Peyer's patch (tissue), 4 donors: ENCODE data around the gene AGTPBP1.

Experiments
- CTCF ChIP-seq, 6 experiments: fragments of 450-650 bp in 4 of 6; fragments of 200-600 bp in 2 of 6; sonication (generic) in 1 of 6; IDR thresholded peaks; one replicate each; pipeline ENCODE4 v1.5.1; 2017 to 2019; ENCODE audit warnings: antibody characterized with exemption in 6 of 6, mild to moderate bottlenecking in 3 of 6, moderate library complexity in 1 of 6
- POLR2A ChIP-seq, 2 donors: fragments of 450-650 bp; IDR thresholded peaks; one replicate each; pipeline ENCODE4 v1.5.1; 2017; ENCODE audit warnings: antibody characterized with exemption in 2 of 2, mild to moderate bottlenecking in 2 of 2, moderate library complexity in 2 of 2

GRCh38 chr9:85737671-85738070, 4.1 kb downstream of the AGTPBP1 start:
- no peak for TF ChIP-seq CTCF (IDR thresholded peaks at IDR 0.05)
- no peak for TF ChIP-seq POLR2A (IDR thresholded peaks at IDR 0.05)
